ENCODE measurements around the gene SLC10A1.
A peak's percentile ranks its signal among the peaks of the same experiment; 100 is the strongest.
"Not testable (repeated sequence)": the region's sequence is repeated elsewhere in the genome, so short reads cannot be mapped to it uniquely, and the experiment has no call there.

The SLC10A1 gene

GRCh38 chr14:69796797-69797500 is at the start of gene SLC10A1:
Gene SLC10A1, minus strand, starts transcription at chr14:69797241. Its CDS starts 86 bp downstream, at chr14:69797155.
- no peak for DNase-seq

DNA sequence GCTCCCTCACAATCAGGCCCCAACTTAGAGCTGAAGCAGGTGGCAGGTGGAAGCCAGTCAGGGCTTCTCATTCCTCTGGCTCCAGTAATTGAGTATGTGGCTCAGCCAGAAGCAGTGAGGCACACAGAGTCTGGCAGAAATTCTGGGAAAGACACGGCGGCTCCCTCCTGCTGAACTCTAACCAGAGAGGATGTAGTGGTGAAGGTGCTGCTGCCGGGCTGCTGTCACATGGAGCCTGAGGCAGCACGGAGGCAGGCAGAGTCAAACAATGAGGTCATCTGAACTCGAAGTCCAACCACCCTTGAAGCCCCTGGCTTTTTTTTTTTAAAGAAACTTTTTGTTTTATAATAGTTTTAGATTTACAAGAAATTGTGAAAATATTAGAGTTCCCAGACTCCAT is 48.7 kb upstream of the SLC10A1 start:
- no peak for DNase-seq

GRCh38 chr14:69845050-69845581 is 48.1 kb upstream of the SLC10A1 start:
- no peak for DNase-seq

- DNase-seq = no peak
Observed at GRCh38 chr14:69844171-69844570, 47.1 kb upstream of the SLC10A1 start.

DNA sequence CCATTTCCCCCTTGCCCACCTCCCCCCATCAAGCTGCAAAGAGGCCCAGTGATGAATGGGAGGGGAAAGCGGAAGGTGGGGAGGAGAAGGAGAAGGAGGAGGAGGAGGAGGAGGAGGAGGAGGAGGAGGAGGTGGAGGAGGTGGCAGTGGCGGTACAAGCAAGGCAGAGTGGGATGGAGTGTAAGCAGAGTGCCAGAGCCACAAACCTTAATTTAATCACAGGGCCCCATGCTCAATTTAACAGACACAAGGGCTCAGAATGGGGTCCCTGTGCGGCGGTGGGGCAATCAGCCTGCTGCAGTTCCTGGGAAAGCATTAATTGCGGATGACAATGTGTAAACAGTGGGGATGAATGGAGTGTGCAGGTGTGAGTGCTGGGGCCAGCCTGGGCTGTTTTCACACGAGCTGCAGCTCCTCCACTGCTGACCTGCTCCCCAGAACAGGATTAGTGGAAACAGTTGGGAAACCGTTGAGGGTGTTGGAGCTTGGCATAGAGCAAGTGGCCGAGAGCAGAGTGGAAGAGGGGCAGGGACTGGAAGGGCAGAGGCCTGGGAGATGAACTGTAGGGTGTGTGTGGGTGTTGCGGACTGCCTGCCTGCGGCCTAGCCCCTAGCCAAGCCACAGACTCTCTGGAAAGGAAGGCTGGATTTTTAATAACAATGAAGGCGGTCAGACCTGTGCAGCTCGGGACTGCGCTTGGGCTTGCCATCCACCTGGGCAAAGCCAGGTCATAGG is 45.8 kb upstream of the SLC10A1 start:
- DNase-seq = no peak

GRCh38 chr14:69841656-69842055 is 44.6 kb upstream of the SLC10A1 start:
- no peak for DNase-seq

DNA sequence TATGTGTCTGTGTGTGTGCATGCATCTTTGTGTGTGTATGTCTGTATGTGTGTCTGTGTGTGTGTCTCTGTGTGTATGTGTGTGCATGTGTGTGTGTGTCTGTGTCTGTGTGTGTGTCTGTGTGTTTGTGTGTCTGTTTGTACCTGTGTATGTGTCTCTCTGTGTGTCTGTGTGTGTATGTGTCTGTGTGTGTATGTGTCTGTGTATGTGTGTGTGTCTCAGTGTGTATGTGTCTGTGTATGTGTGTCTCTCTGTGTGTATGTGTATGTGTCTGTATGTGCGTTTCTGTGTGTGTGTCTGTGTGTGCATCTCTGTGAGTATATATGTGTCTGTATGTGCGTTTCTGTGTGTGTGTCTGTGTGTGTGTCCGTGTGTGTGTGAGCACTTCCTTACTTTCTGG is 42.6 kb upstream of the SLC10A1 start:
- DNase-seq = no peak

DNA sequence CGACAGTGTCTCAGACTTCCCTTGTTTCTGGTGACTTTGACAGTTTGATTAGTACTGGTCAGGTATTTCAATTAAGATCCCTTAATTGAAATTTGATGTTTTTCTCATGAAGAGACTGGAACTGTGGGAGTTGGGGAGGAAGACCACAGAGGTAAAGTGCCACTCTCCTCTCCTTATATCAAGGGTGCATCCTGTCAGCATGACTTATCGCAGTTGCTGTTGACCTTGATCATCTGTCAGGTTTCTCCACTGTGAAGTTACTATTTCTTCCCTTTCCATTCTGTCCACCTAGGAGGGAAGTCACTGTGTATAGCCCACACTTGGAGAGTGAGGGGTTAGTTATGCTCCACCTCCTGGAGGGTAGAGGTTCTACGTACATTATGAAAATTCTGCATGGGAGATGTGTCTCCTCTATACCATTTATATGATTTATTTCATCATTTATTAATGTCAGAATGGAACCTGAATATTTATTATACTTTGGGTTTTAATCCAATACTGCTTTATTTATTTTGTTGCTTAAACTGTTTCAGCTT is 41.9 kb upstream of the SLC10A1 start:
- DNase-seq = no peak

DNA sequence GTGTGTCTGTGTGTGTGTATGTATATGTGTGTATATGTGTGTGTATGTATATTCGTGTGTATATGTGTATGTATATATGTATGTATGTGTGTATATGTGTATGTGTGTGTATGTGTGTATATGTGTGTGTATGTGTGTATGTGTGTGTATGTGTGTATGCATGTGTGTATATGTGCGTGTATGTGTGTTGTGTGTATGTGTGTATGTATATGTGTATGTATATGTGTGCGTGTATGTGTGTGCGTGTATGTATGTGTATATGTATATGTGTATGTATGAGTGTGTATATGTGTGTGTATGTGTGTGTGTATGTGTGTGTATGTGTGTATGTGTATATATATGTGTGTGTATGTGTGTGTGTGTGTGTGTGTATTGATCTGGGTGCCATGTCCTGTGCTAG is 31.8 kb upstream of the SLC10A1 start:
- DNase-seq = no peak

- DNase-seq = no peak
Observed at GRCh38 chr14:69828354-69828753, 31.3 kb upstream of the SLC10A1 start.

GRCh38 chr14:69827560-69827959 is 30.5 kb upstream of the SLC10A1 start:
- DNase-seq = peak; percentile 18

- no peak for DNase-seq
Observed at GRCh38 chr14:69822456-69822855, 25.4 kb upstream of the SLC10A1 start.

DNA sequence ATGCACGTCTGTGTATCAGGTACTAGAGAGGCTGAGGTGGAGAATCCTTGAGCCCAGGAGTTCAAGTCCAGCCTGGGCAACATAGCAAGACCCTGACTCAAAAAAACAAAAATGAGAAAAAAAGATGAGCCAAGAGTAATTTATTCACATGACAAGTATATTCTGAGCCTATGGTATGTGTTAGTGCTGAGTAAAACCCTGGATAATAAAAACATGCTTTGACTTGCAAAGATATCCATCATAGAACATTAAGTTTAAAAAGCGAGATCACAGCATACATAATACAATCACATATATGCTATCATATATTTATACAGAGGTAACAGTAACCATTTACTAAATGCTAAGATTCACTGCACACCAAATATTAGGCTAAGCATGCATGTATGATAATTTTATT is 23.9 kb upstream of the SLC10A1 start:
- no peak for DNase-seq

- DNase-seq = no peak
Observed at GRCh38 chr14:69819607-69820006, 22.6 kb upstream of the SLC10A1 start.

- DNase-seq = peak; percentile 80
Observed at GRCh38 chr14:69818758-69819191, 21.7 kb upstream of the SLC10A1 start.

DNA sequence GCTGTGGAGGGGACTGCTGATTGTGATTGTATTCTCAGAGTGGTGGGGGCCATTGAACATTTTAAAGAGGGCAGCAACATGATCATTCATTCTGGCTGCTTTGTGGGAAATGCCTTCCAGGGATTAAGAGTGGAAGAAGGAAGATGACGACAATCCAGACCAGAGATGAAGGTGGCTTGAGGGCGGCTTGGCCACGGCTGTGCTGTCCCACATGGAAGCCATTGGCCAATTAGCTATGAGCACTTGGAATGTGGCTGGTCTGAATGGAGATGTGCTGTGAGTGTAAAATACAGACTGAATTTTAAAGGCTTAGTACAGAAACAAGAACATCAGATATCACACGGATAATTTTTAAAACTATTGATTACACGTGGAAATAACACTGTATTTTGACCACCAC is 19.2 kb upstream of the SLC10A1 start:
- DNase-seq = no peak

DNA sequence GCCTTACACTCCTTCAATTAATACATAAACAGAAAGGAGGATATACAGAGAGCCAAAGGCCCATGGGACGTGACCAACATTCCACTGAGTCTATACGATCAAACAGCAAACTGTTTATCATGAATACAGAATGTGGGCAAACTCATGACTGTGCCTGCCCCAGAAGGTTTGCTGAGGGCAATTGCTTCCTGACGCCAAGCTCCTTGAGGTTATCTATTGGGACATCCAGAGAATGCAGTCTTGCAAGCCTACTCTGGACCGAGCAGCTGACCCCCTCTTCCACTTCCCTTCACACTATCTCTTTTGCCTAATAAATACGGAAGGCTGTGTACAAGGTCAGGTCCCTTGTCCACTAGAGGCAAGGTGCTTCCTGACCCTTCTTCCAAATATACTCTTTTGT is 18.5 kb upstream of the SLC10A1 start:
- DNase-seq = no peak

DNA sequence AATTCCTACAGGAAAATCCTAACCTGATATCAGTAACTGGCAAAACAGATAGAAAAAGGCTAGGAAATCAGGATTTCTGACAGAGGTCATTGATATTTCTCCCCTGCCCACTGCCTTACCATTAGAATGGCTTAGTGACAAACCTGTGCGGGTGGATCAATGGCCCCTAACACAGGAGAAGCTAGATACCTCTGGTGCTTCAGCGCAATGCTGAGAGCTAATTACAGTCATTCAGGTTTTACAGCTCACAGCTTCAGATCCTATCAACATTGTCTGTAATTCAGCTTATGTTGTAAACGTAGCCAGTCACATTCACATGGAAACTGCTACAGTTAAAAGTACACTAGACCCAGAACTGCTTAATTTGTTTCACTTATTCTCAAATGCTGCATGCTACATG is 17.4 kb upstream of the SLC10A1 start:
- DNase-seq = no peak

DNA sequence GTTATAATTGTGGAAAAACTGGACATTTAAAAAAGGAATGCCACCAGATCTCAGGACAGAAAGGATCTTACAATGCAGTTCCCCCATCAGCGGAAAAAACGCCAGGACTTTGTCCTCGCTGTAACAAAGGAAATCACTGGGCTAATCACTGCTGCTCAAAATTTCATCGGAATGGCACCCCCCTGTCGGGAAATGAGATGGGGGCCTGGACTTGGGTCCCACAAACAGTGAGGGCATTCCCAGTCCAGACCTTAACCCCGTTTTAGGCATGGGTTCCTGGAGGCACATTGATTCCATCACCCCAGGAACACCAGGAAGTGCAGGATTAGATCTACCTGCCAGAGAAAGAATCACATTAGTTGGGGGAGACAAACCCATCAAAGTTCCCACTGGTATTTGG is 16.3 kb upstream of the SLC10A1 start:
- not testable (repeated sequence) for DNase-seq

GRCh38 chr14:69812711-69813110 is 15.7 kb upstream of the SLC10A1 start:
- DNase-seq = no peak

GRCh38 chr14:69811868-69812252 is 14.8 kb upstream of the SLC10A1 start:
- DNase-seq = no peak

DNA sequence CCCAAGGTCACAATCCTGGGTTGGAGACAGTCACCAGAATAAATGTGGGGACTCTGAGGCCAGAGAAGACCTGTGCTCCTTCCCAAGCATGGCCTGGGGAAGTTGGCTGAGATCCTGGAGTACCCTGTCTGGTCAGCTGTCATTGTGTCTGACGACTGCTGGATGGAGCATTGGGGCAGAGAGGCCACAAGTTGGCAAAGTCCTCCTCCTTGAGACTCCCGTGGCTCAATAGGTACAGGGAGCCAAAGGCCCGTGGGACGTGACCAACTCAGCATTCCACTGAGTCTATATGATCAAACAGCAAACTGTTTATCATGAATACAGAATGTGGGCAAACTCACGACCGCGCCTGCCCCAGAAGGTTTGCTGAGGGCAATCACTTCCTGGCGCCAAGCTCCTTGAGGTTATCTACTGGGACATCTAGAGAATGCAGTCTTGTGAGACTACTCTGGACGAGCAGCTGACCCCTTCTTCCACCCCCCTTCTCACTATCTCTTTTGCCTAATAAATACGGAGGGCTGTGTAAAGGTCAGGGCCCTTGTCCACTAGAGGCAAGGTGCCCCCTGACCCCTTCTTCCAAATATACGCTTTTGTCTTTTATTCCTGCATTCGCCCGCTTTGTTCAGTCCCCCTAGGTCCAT is 14.3 kb upstream of the SLC10A1 start:
- no peak for DNase-seq

Data from activated CD4-positive, alpha-beta T cell treated with anti-CD3 and anti-CD28 coated beads, Interleukin-2, amount 50 U/mL, for 16 hours (primary cell).